ENCODE measurements around the gene CCDC81. TPM values are rescaled to one million over a fixed set of nuclear protein-coding genes. Genes with fewer than 3 reads are reported as not detected.
"Not testable (repeated sequence)": the region's sequence is repeated elsewhere in the genome, so short reads cannot be mapped to it uniquely, and the experiment has no call there.

Gene CCDC81
- polyA plus RNA-seq, 1 donor from 2014 or later = not detected

- no peak overlapping the region for H3K4me3 Mint-ChIP-seq
- H3K36me3 Mint-ChIP-seq = peaks cover 5% of the 10 kb centered on the region
- H3K27ac Mint-ChIP-seq = no peak overlapping the region
- no peaks in the 10 kb centered on the region for H3K27me3 Mint-ChIP-seq
- no peaks in the 10 kb centered on the region for H3K9me3 Mint-ChIP-seq
- H3K4me1 Mint-ChIP-seq = peaks cover 0 to 1% (median 0%) of the 10 kb centered on the region in 3 donors
Measured at GRCh38 chr11:86414032-86414431, 39.3 kb downstream of the CCDC81 start.

- Mint-ChIP-seq H3K36me3 (peaks cover 5% of the 10 kb centered on the region), H3K4me3 (no peak overlapping the region), H3K9me3 (no peaks in the 10 kb centered on the region), H3K27ac (no peak overlapping the region), H3K4me1 (peaks cover 0 to 1% (median 0%) of the 10 kb centered on the region in 3 donors), H3K27me3 (no peaks in the 10 kb centered on the region)
Measured at GRCh38 chr11:86415026-86415425, 40.3 kb downstream of the CCDC81 start.

- H3K36me3 Mint-ChIP-seq = peaks cover 2% of the 10 kb centered on the region
- no peaks in the 10 kb centered on the region for H3K9me3 Mint-ChIP-seq
- H3K27me3 Mint-ChIP-seq = no peaks in the 10 kb centered on the region
- H3K4me3 Mint-ChIP-seq = no peak overlapping the region
- H3K4me1 Mint-ChIP-seq = peaks cover 0 to 1% (median 0%) of the 10 kb centered on the region in 3 donors
- H3K27ac Mint-ChIP-seq = no peak overlapping the region
Measured at GRCh38 chr11:86416494-86416893, 41.8 kb downstream of the CCDC81 start.

- not testable (repeated sequence) for H3K4me1 Mint-ChIP-seq, H3K9me3 Mint-ChIP-seq, H3K27me3 Mint-ChIP-seq, H3K36me3 Mint-ChIP-seq, H3K27ac Mint-ChIP-seq, H3K4me3 Mint-ChIP-seq
Measured at GRCh38 chr11:86416951-86417350, 42.3 kb downstream of the CCDC81 start.

GRCh38 chr11:86418106-86418505, 43.4 kb downstream of the CCDC81 start:
- H3K27me3 Mint-ChIP-seq = no peaks in the 10 kb centered on the region
- H3K36me3 Mint-ChIP-seq = peaks cover 3% of the 10 kb centered on the region
- peaks cover 0 to 1% (median 0%) of the 10 kb centered on the region in 3 donors for H3K4me1 Mint-ChIP-seq
- H3K9me3 Mint-ChIP-seq = no peaks in the 10 kb centered on the region
- no peak overlapping the region for H3K4me3 Mint-ChIP-seq
- no peak overlapping the region for H3K27ac Mint-ChIP-seq

GRCh38 chr11:86418513-86418912, 43.8 kb downstream of the CCDC81 start:
- no peaks in the 10 kb centered on the region for H3K9me3 Mint-ChIP-seq
- peaks cover 0 to 1% (median 0%) of the 10 kb centered on the region in 3 donors for H3K4me1 Mint-ChIP-seq
- no peak overlapping the region for H3K4me3 Mint-ChIP-seq
- no peak overlapping the region for H3K27ac Mint-ChIP-seq
- H3K27me3 Mint-ChIP-seq = no peaks in the 10 kb centered on the region
- H3K36me3 Mint-ChIP-seq = peaks cover 3% of the 10 kb centered on the region

- H3K4me3 Mint-ChIP-seq = no peak overlapping the region
- H3K4me1 Mint-ChIP-seq = peaks cover 0 to 1% (median 0%) of the 10 kb centered on the region in 3 donors
- no peaks in the 10 kb centered on the region for H3K27me3 Mint-ChIP-seq
- H3K36me3 Mint-ChIP-seq = peaks cover 3% of the 10 kb centered on the region
- H3K9me3 Mint-ChIP-seq = no peaks in the 10 kb centered on the region
- H3K27ac Mint-ChIP-seq = no peak overlapping the region
Measured at GRCh38 chr11:86418917-86419316, 44.2 kb downstream of the CCDC81 start.

GRCh38 chr11:86421946-86422345, 47.3 kb downstream of the CCDC81 start:
- no peak overlapping the region for H3K27ac Mint-ChIP-seq
- H3K4me3 Mint-ChIP-seq = no peak overlapping the region
- H3K36me3 Mint-ChIP-seq = peaks cover 3% of the 10 kb centered on the region
- peaks cover 0 to 11% (median 7%) of the 10 kb centered on the region in 3 donors for H3K9me3 Mint-ChIP-seq
- no peaks in the 10 kb centered on the region for H3K27me3 Mint-ChIP-seq
- H3K4me1 Mint-ChIP-seq = peaks cover 0 to 1% (median 0%) of the 10 kb centered on the region in 3 donors

GRCh38 chr11:86422371-86422770, 47.7 kb downstream of the CCDC81 start:
- Mint-ChIP-seq H3K36me3 (peaks cover 3% of the 10 kb centered on the region), H3K4me3 (no peak overlapping the region), H3K27ac (no peak overlapping the region), H3K9me3 (peaks cover 0 to 11% (median 7%) of the 10 kb centered on the region in 3 donors), H3K27me3 (no peaks in the 10 kb centered on the region), H3K4me1 (peaks cover 0 to 1% (median 0%) of the 10 kb centered on the region in 3 donors)

GRCh38 chr11:86423488-86423887, 48.8 kb downstream of the CCDC81 start:
- not testable (repeated sequence) for H3K4me1 Mint-ChIP-seq, H3K36me3 Mint-ChIP-seq, H3K27me3 Mint-ChIP-seq, H3K27ac Mint-ChIP-seq, H3K4me3 Mint-ChIP-seq
- peaks cover 0 to 11% (median 8%) of the 10 kb centered on the region in 3 donors for H3K9me3 Mint-ChIP-seq

GRCh38 chr11:86427441-86427840, 52.8 kb downstream of the CCDC81 start:
- H3K36me3 Mint-ChIP-seq = peaks cover 2% of the 10 kb centered on the region
- peaks cover 0 to 1% (median 0%) of the 10 kb centered on the region in 3 donors for H3K4me1 Mint-ChIP-seq
- H3K27me3 Mint-ChIP-seq = no peaks in the 10 kb centered on the region
- peaks cover 2 to 11% (median 8%) of the 10 kb centered on the region in 3 donors for H3K9me3 Mint-ChIP-seq
- no peak overlapping the region for H3K4me3 Mint-ChIP-seq
- H3K27ac Mint-ChIP-seq = no peak overlapping the region

- H3K9me3 Mint-ChIP-seq = peaks cover 2 to 5% (median 2%) of the 10 kb centered on the region in 3 donors
- no peak overlapping the region for H3K27ac Mint-ChIP-seq
- no peaks in the 10 kb centered on the region for H3K27me3 Mint-ChIP-seq
- peaks cover 2% of the 10 kb centered on the region for H3K36me3 Mint-ChIP-seq
- H3K4me3 Mint-ChIP-seq = peak overlapping the region in 2 of 4 donors; percentile 17 to 62
- no peaks in the 10 kb centered on the region for H3K4me1 Mint-ChIP-seq
Measured at GRCh38 chr11:86431258-86431657, 56.6 kb downstream of the CCDC81 start.

GRCh38 chr11:86433361-86434095, 58.8 kb downstream of the CCDC81 start:
- H3K4me1 Mint-ChIP-seq, H3K36me3 Mint-ChIP-seq, H3K4me3 Mint-ChIP-seq, H3K27ac Mint-ChIP-seq, H3K9me3 Mint-ChIP-seq, H3K27me3 Mint-ChIP-seq: not testable (repeated sequence)

GRCh38 chr11:86435711-86436110, 61.0 kb downstream of the CCDC81 start:
- no peaks in the 10 kb centered on the region for H3K36me3 Mint-ChIP-seq
- no peak overlapping the region for H3K27ac Mint-ChIP-seq
- H3K27me3 Mint-ChIP-seq = no peaks in the 10 kb centered on the region
- H3K4me3 Mint-ChIP-seq = no peak overlapping the region
- no peaks in the 10 kb centered on the region for H3K9me3 Mint-ChIP-seq
- no peaks in the 10 kb centered on the region for H3K4me1 Mint-ChIP-seq

- H3K4me1 Mint-ChIP-seq = no peaks in the 10 kb centered on the region
- H3K4me3 Mint-ChIP-seq = no peak overlapping the region
- no peaks in the 10 kb centered on the region for H3K36me3 Mint-ChIP-seq
- H3K27me3 Mint-ChIP-seq = no peaks in the 10 kb centered on the region
- H3K9me3 Mint-ChIP-seq = no peaks in the 10 kb centered on the region
- H3K27ac Mint-ChIP-seq = no peak overlapping the region
Measured at GRCh38 chr11:86438685-86439084, 64.0 kb downstream of the CCDC81 start.

GRCh38 chr11:86440305-86440716, 65.6 kb downstream of the CCDC81 start:
- Mint-ChIP-seq H3K4me1 (no peaks in the 10 kb centered on the region), H3K9me3 (no peaks in the 10 kb centered on the region), H3K36me3 (no peaks in the 10 kb centered on the region), H3K27ac (no peak overlapping the region), H3K27me3 (no peaks in the 10 kb centered on the region), H3K4me3 (no peak overlapping the region)
